ENCODE data around the gene FBN1.

FBN1 gene

DNA sequence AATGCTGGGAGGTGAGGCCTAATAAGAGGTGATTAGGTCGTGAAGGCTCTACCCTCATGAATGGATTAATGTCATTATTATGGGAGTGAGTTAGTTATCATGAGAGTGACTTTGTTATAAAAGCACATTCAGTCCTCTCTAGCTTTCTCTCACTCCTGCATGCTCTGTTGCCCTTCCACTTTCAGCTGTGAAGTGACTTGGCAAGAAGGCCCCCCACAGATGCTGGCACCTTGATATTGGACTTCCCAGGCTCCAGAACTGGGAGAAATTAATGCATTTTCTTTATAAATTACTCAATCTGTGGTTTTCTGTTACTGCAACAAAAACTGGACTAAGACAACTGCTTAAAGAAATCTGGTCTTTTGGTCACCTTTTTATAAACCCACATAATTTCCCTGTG, 144.3 kb downstream of the FBN1 start:
- H2BK5ac ChIP-seq (ENCODE audit: low read length), result no peak overlapping the region
- no peak overlapping the region for H4K5ac ChIP-seq (ENCODE audit: low read length)
- no peaks in the 10 kb centered on the region for H3K79me2 ChIP-seq (ENCODE audit: control insufficient read depth, insufficient read depth, low read length)
- no CpG with 5 or more reads among the region's 1 CpG for WGBS (ENCODE audit: extremely low coverage, insufficient coverage, low lambda C conversion rate)
- H3K4me2 ChIP-seq (ENCODE audit: low read length), result no peak overlapping the region
- no peak overlapping the region for H2BK15ac ChIP-seq (replicated peaks; ENCODE audit: low read depth)
- no peaks in the 10 kb centered on the region for H3K36me3 ChIP-seq (ENCODE audit: control insufficient read depth, insufficient read depth, low read length)
- no peak for DNase-seq
- H3K18ac ChIP-seq (ENCODE audit: low read length), result no peak overlapping the region
- H3K23ac ChIP-seq (ENCODE audit: low read length), result no peak overlapping the region
- H3K4ac ChIP-seq (ENCODE audit: low read depth, low read length), result no peak overlapping the region
- no peaks in the 10 kb centered on the region for H3K4me1 ChIP-seq (ENCODE audit: control insufficient read depth, low read depth, low read length)
- H4K8ac ChIP-seq (ENCODE audit: low read depth, low read length), result no peak overlapping the region
- H3K27me3 ChIP-seq (ENCODE audit: insufficient read depth, low read length, poor library complexity), result no peaks in the 10 kb centered on the region
- H2AK5ac ChIP-seq (ENCODE audit: low read length), result no peak overlapping the region
- no peak overlapping the region for H2BK120ac ChIP-seq (ENCODE audit: low read depth, low read length)
- no peak overlapping the region for H3K9ac ChIP-seq (ENCODE audit: low read length)
- H3K4me3 ChIP-seq (ENCODE audit: low read length), result no peak overlapping the region
- H3K56ac ChIP-seq (ENCODE audit: low read length), result no peak overlapping the region
- no peak overlapping the region for H3K27ac ChIP-seq (ENCODE audit: low read depth, low read length)
- no peaks in the 10 kb centered on the region for H3K79me1 ChIP-seq (ENCODE audit: low read length)

GRCh38 chr15:48500595-48500994, 144.9 kb downstream of the FBN1 start:
- Histone ChIP-seq H3K4me1 (ENCODE audit: control insufficient read depth, low read depth, low read length) (no peaks in the 10 kb centered on the region), H2AK5ac (ENCODE audit: low read length) (no peak overlapping the region), H3K4ac (ENCODE audit: low read depth, low read length) (no peak overlapping the region), H2BK5ac (ENCODE audit: low read length) (no peak overlapping the region), H2BK15ac (replicated peaks; ENCODE audit: low read depth) (no peak overlapping the region), H3K79me1 (ENCODE audit: low read length) (no peaks in the 10 kb centered on the region), H3K9ac (ENCODE audit: low read length) (no peak overlapping the region), H3K4me3 (ENCODE audit: low read length) (no peak overlapping the region), H3K79me2 (ENCODE audit: control insufficient read depth, insufficient read depth, low read length) (no peaks in the 10 kb centered on the region), H3K27ac (ENCODE audit: low read depth, low read length) (no peak overlapping the region), H4K5ac (ENCODE audit: low read length) (no peak overlapping the region), H3K56ac (ENCODE audit: low read length) (no peak overlapping the region), H3K23ac (ENCODE audit: low read length) (no peak overlapping the region), H2BK120ac (ENCODE audit: low read depth, low read length) (no peak overlapping the region), H3K27me3 (ENCODE audit: insufficient read depth, low read length, poor library complexity) (no peaks in the 10 kb centered on the region), H4K8ac (ENCODE audit: low read depth, low read length) (no peak overlapping the region), H3K36me3 (ENCODE audit: control insufficient read depth, insufficient read depth, low read length) (no peaks in the 10 kb centered on the region), H3K4me2 (ENCODE audit: low read length) (no peak overlapping the region), H3K18ac (ENCODE audit: low read length) (no peak overlapping the region)
- no peak for DNase-seq
- WGBS (ENCODE audit: extremely low coverage, insufficient coverage, low lambda C conversion rate), result no CpG with 5 or more reads among the region's 4 CpGs

GRCh38 chr15:48499978-48500377, 145.5 kb downstream of the FBN1 start:
- no peak overlapping the region for H2BK5ac ChIP-seq (ENCODE audit: low read length)
- no peak for DNase-seq
- no peak overlapping the region for H3K56ac ChIP-seq (ENCODE audit: low read length)
- H3K4me3 ChIP-seq (ENCODE audit: low read length), result no peak overlapping the region
- no peak overlapping the region for H2BK15ac ChIP-seq (replicated peaks; ENCODE audit: low read depth)
- H4K5ac ChIP-seq (ENCODE audit: low read length), result no peak overlapping the region
- no peak overlapping the region for H3K27ac ChIP-seq (ENCODE audit: low read depth, low read length)
- no peak overlapping the region for H3K9ac ChIP-seq (ENCODE audit: low read length)
- no peaks in the 10 kb centered on the region for H3K36me3 ChIP-seq (ENCODE audit: control insufficient read depth, insufficient read depth, low read length)
- H3K27me3 ChIP-seq (ENCODE audit: insufficient read depth, low read length, poor library complexity), result no peaks in the 10 kb centered on the region
- no peak overlapping the region for H3K23ac ChIP-seq (ENCODE audit: low read length)
- H3K18ac ChIP-seq (ENCODE audit: low read length), result no peak overlapping the region
- H2AK5ac ChIP-seq (ENCODE audit: low read length), result no peak overlapping the region
- no peak overlapping the region for H4K8ac ChIP-seq (ENCODE audit: low read depth, low read length)
- H3K4me1 ChIP-seq (ENCODE audit: control insufficient read depth, low read depth, low read length), result no peaks in the 10 kb centered on the region
- no peaks in the 10 kb centered on the region for H3K79me1 ChIP-seq (ENCODE audit: low read length)
- H3K4ac ChIP-seq (ENCODE audit: low read depth, low read length), result no peak overlapping the region
- H3K4me2 ChIP-seq (ENCODE audit: low read length), result no peak overlapping the region
- H3K79me2 ChIP-seq (ENCODE audit: control insufficient read depth, insufficient read depth, low read length), result no peaks in the 10 kb centered on the region
- H2BK120ac ChIP-seq (ENCODE audit: low read depth, low read length), result no peak overlapping the region

DNA sequence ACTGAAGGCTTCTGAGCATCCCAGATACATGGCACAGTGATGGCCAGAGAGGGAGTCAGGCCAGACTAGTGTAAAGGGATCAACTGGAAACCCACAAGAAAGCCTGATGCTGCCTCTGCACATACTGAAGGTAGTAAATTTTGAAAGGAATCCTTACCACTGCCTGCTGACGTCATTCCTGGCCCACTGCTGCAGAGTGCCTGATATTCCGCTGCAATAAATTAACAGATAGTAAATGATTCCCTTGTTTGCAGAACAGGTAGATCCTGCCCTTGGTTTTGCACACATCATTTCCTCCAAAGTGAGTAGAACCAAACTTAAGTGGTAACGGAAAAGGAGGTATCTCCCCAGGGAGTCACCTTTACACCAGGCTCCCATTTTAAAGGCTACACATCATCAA, 146.7 kb downstream of the FBN1 start:
- no peak overlapping the region for H3K18ac ChIP-seq (ENCODE audit: low read length)
- no peaks in the 10 kb centered on the region for H3K36me3 ChIP-seq (ENCODE audit: control insufficient read depth, insufficient read depth, low read length)
- no peak overlapping the region for H2BK5ac ChIP-seq (ENCODE audit: low read length)
- H3K4me3 ChIP-seq (ENCODE audit: low read length), result no peak overlapping the region
- H4K8ac ChIP-seq (ENCODE audit: low read depth, low read length), result no peak overlapping the region
- no peak overlapping the region for H3K56ac ChIP-seq (ENCODE audit: low read length)
- H3K23ac ChIP-seq (ENCODE audit: low read length), result no peak overlapping the region
- no peaks in the 10 kb centered on the region for H3K79me1 ChIP-seq (ENCODE audit: low read length)
- H3K27me3 ChIP-seq (ENCODE audit: insufficient read depth, low read length, poor library complexity), result no peaks in the 10 kb centered on the region
- H3K9ac ChIP-seq (ENCODE audit: low read length), result no peak overlapping the region
- no peaks in the 10 kb centered on the region for H3K79me2 ChIP-seq (ENCODE audit: control insufficient read depth, insufficient read depth, low read length)
- H4K5ac ChIP-seq (ENCODE audit: low read length), result no peak overlapping the region
- no peak overlapping the region for H2AK5ac ChIP-seq (ENCODE audit: low read length)
- H3K27ac ChIP-seq (ENCODE audit: low read depth, low read length), result no peak overlapping the region
- no peak overlapping the region for H2BK15ac ChIP-seq (replicated peaks; ENCODE audit: low read depth)
- no CpG with 5 or more reads among the region's 3 CpGs for WGBS (ENCODE audit: extremely low coverage, insufficient coverage, low lambda C conversion rate)
- no peaks in the 10 kb centered on the region for H3K4me1 ChIP-seq (ENCODE audit: control insufficient read depth, low read depth, low read length)
- DNase-seq, result no peak
- H2BK120ac ChIP-seq (ENCODE audit: low read depth, low read length), result no peak overlapping the region
- H3K4me2 ChIP-seq (ENCODE audit: low read length), result no peak overlapping the region
- H3K4ac ChIP-seq (ENCODE audit: low read depth, low read length), result no peak overlapping the region

DNA sequence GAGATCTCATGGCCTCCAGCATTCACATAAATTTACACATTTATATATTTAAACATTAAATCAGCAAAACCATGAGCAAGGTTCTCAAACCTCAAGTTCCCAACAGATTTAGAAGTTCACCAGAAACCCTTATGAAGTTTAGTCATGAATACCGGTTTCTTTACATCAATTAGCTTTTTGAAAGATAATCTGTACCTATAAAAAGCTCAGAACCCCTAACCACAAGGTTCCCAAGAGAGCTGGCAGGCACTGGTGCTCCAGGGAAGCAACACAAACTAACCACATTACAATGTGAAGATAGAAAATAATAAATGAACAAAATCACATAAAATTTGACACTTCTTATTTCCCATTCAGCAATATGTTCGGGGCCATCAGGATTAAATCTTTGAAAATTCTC, 150.9 kb downstream of the FBN1 start:
- DNase-seq, result no peak
- Histone ChIP-seq H3K79me1 (ENCODE audit: low read length) (no peaks in the 10 kb centered on the region), H3K27me3 (ENCODE audit: insufficient read depth, low read length, poor library complexity) (no peaks in the 10 kb centered on the region), H2AK5ac (ENCODE audit: low read length) (no peak overlapping the region), H3K18ac (ENCODE audit: low read length) (no peak overlapping the region), H3K4me1 (ENCODE audit: control insufficient read depth, low read depth, low read length) (no peaks in the 10 kb centered on the region), H2BK120ac (ENCODE audit: low read depth, low read length) (no peak overlapping the region), H2BK5ac (ENCODE audit: low read length) (no peak overlapping the region), H3K4me2 (ENCODE audit: low read length) (no peak overlapping the region), H2BK15ac (replicated peaks; ENCODE audit: low read depth) (no peak overlapping the region), H3K36me3 (ENCODE audit: control insufficient read depth, insufficient read depth, low read length) (no peaks in the 10 kb centered on the region), H3K56ac (ENCODE audit: low read length) (no peak overlapping the region), H3K9ac (ENCODE audit: low read length) (no peak overlapping the region), H3K79me2 (ENCODE audit: control insufficient read depth, insufficient read depth, low read length) (no peaks in the 10 kb centered on the region), H3K4ac (ENCODE audit: low read depth, low read length) (no peak overlapping the region), H4K5ac (ENCODE audit: low read length) (no peak overlapping the region), H3K27ac (ENCODE audit: low read depth, low read length) (no peak overlapping the region), H4K8ac (ENCODE audit: low read depth, low read length) (no peak overlapping the region), H3K4me3 (ENCODE audit: low read length) (no peak overlapping the region), H3K23ac (ENCODE audit: low read length) (no peak overlapping the region)
- no CpG with 5 or more reads among the region's 2 CpGs for WGBS (ENCODE audit: extremely low coverage, insufficient coverage, low lambda C conversion rate)

DNA sequence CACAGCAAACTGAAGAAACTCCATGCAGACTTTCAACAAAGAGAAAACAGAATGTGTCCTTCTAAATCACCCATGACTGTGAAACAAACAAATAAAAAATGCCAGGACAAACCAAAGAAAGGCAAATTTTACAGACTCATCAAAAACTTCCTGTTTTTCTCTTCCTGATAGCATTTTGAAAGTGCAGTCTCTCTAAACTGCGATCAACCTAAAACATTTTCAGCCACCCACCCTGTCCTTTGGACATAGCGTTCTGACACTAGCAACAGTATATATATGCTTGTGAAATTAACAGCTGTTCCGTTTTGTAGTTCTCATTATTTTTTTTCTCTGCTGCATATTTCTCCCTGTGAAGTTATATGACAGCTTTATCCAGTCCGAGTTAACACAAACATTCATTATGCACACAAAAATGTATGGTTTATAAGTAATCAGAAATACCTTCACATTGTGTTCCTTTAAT, 151.7 kb downstream of the FBN1 start:
- Histone ChIP-seq H3K4me1 (ENCODE audit: control insufficient read depth, low read depth, low read length) (no peaks in the 10 kb centered on the region), H3K79me1 (ENCODE audit: low read length) (no peaks in the 10 kb centered on the region), H2BK120ac (ENCODE audit: low read depth, low read length) (no peak overlapping the region), H2BK5ac (ENCODE audit: low read length) (no peak overlapping the region), H4K8ac (ENCODE audit: low read depth, low read length) (no peak overlapping the region), H3K18ac (ENCODE audit: low read length) (no peak overlapping the region), H3K4ac (ENCODE audit: low read depth, low read length) (no peak overlapping the region), H3K9ac (ENCODE audit: low read length) (no peak overlapping the region), H3K27ac (ENCODE audit: low read depth, low read length) (no peak overlapping the region), H3K4me2 (ENCODE audit: low read length) (no peak overlapping the region), H3K4me3 (ENCODE audit: low read length) (no peak overlapping the region), H3K79me2 (ENCODE audit: control insufficient read depth, insufficient read depth, low read length) (no peaks in the 10 kb centered on the region), H2AK5ac (ENCODE audit: low read length) (no peak overlapping the region), H2BK15ac (replicated peaks; ENCODE audit: low read depth) (no peak overlapping the region), H3K23ac (ENCODE audit: low read length) (no peak overlapping the region), H4K5ac (ENCODE audit: low read length) (no peak overlapping the region), H3K56ac (ENCODE audit: low read length) (no peak overlapping the region), H3K36me3 (ENCODE audit: control insufficient read depth, insufficient read depth, low read length) (no peaks in the 10 kb centered on the region), H3K27me3 (ENCODE audit: insufficient read depth, low read length, poor library complexity) (no peaks in the 10 kb centered on the region)
- DNase-seq, result no peak
- no CpG with 5 or more reads among the region's 4 CpGs for WGBS (ENCODE audit: extremely low coverage, insufficient coverage, low lambda C conversion rate)

All from mesendoderm (in vitro differentiated cells).